Activated CD4-positive, alpha-beta T cell treated with anti-CD3 and anti-CD28 coated beads, Interleukin-2, amount 50 U/mL, for 4 hours (primary cell): ENCODE data around the gene MOAP1.
"Not testable (repeated sequence)": the region's sequence is repeated elsewhere in the genome, so short reads cannot be mapped to it uniquely, and the experiment has no call there.

Experiments
- DNase-seq, 2 experiments: peaks; one replicate each; pipeline ENCODE4 v3.0.0-alpha.2; 2020

The MOAP1 gene

DNA sequence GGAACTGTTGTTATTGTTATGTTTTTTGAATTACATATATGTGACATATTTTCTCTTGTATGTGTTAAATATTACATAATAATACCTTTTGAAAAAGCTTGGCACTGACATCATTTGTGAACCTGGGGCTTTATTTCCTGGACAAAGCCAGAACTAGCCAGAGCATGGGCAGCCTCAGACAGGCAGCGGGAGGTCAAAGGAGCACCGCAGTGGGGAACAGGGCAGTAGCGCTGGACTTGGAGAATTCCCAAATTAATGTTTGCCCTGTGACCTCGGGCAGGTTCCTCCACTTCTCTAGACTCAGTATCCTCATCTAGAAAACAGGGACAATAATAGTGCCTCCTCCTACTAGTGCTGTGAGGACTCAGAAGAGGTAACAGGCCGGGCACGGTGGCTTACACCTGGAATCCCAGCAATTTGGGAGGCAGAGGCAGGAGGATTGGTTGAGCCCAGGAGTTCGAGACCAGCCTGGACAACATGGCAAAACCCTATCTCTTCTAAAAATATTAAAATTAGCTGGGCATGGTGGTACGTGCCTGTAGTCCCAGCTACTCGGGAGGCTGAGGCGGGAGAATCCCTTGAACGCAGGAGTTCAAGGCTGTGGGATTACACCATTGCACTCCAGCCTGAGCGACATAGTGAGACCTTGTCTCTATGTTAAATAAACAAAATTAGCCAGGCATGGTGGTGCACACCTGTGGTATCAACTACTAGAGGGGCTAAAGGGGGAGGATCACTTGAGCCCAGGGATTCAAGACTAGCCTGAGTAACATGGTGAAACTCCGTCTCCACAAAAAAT is 41.6 kb downstream of the MOAP1 start:
- no peak for DNase-seq

GRCh38 chr14:93137864-93138263 is 46.8 kb downstream of the MOAP1 start:
- DNase-seq, result no peak

DNA sequence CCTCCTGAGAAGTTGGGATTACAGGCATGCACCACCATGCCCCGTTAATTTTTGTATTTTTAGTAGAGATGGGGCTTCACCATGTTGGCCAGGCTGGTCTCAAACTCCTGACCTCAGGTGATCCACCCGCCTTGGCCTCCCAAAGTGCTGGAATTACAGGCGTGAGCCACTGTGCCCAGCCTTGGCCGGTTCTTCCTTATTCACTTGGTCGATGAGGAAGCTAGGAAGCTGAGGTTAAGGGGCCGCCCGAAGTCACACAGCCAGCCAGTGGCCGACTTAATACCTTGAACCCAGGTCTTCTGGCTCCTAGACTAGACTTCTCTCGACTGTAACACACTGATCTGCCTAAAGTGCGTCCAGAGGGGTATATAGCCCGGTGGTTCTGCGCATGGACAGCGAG is 48.2 kb downstream of the MOAP1 start:
- DNase-seq, result not testable (repeated sequence)

DNA sequence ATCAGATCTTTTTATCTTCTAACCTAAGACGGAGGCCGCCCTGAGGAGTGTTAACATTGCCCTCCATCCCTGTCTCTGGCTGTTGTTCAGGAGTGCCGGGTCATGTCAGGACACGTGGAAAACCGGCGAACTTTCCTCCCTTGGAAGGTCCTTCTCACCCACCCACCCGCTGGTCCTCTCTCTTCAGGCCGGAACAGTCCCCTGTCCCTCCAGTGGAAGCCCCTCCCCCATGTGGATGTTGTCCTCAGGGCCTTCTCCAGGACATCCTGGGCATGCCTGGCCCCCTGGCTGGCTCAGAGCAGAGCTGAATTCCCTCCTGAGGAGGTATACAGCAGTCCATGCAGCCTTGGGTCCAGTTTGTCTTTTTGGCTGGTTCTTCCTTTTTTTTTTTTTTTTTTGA is 48.7 kb downstream of the MOAP1 start:
- DNase-seq, result no peak

DNA sequence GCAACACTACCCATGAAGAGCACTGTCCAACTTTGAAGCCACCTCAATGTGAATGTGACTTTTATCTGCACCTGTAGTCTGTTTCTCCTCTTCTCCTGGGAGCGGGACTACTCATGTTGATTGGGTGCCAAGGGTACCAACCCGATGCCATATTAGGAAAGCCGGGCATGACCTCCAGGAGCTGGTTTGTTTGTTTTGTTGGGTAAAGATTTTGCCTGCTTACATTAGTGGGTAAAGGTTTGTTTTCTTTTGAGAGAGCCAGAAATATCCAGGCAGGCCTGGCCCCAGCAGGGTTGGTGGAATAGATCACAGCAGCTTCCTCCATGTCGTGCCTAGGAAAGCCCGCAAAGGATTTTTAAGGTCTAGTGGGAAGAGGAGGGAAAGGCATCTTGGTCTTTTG is 49.3 kb downstream of the MOAP1 start:
- no peak for DNase-seq

DNA sequence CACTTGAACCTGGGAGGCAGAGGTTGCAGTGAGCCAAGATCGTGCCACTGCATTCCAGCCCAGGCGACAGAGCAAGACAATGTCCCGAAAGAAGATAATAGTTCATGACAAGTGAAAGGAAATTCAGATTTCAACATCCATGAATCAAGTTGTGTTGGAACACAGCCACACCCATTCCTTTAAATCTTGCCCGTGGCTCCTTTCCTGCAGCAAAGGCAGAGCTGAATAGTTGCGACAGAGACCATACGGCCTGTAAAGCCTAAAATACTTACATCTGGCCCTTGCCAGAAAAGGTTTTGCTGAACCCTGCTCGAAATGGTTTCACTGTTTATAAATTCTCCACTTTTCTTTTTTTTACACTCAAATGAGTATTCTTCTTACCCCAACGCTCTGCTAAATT is 51.2 kb downstream of the MOAP1 start:
- no peak for DNase-seq

GRCh38 chr14:93132472-93133065 is 52.1 kb downstream of the MOAP1 start:
- DNase-seq, result no peak
